Coronary artery (tissue), 2 donors: ENCODE results near the gene PCDHB10.
A peak's percentile ranks its signal among the peaks of the same experiment; 100 is the strongest.
"Not testable (repeated sequence)": the region's sequence is repeated elsewhere in the genome, so short reads cannot be mapped to it uniquely, and the experiment has no call there.

ENCODE experiments used
- DNase-seq: peaks from one replicate; pipeline ENCODE4 v3.0.0-alpha.2; 2017; ENCODE audit warnings: low spot score
- H3K27ac ChIP-seq, 2 donors: fragments of 200-600 bp; sonication (generic); one replicate each; pipeline ENCODE4 v1.5.1; 2016 to 2019
- H3K4me3 ChIP-seq: fragments of 200-600 bp; sonication (generic); 2 replicates; pipeline ENCODE4 v1.5.1; 2016; ENCODE audit warnings: mild to moderate bottlenecking, moderate library complexity
- TF ChIP-seq, protein P1 (sequence below): fragments of 200-600 bp; sonication (generic); IDR thresholded peaks from one replicate; pipeline ENCODE4 v1.5.1; 2019; ENCODE audit warnings: antibody characterized with exemption

Gene PCDHB10

DNA sequence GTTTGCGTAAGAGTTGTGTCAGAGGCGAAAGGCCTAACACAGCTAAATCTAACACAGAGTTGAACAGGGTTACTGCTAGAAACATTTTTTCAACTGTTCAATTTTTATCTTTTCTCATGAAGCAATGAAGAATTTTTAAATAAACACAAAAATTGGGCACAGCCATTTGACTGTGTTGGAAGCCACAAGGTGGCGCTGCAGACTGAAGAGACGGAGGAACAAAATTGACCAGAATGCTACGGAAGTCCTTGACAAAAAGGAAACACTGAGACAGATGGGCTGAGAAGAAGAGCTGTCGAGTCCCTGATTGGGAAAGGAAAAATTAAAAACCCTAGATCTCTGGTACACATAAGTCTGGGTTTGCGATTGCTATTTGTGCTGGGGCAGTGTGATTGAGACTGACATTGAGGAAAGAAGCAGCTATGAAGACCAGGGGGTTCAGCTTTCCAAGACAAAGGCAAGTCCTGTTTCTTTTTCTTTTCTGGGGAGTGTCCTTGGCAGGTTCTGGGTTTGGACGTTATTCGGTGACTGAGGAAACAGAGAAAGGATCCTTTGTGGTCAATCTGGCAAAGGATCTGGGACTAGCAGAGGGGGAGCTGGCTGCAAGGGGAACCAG is 5.1 kb upstream of the PCDHB10 start, which contains the start of gene PCDHB9:
TSS of gene PCDHB9 (plus strand) at position 265 of the 616 bp plus-strand sequence. CDS start at position 423, 158 bp downstream.
- TF ChIP-seq, protein P1, sequence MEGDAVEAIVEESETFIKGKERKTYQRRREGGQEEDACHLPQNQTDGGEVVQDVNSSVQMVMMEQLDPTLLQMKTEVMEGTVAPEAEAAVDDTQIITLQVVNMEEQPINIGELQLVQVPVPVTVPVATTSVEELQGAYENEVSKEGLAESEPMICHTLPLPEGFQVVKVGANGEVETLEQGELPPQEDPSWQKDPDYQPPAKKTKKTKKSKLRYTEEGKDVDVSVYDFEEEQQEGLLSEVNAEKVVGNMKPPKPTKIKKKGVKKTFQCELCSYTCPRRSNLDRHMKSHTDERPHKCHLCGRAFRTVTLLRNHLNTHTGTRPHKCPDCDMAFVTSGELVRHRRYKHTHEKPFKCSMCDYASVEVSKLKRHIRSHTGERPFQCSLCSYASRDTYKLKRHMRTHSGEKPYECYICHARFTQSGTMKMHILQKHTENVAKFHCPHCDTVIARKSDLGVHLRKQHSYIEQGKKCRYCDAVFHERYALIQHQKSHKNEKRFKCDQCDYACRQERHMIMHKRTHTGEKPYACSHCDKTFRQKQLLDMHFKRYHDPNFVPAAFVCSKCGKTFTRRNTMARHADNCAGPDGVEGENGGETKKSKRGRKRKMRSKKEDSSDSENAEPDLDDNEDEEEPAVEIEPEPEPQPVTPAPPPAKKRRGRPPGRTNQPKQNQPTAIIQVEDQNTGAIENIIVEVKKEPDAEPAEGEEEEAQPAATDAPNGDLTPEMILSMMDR, result no peak
- H3K27ac ChIP-seq, result no peak within 1 kb of the TSS
- no peak for DNase-seq
- no peak within 1 kb of the TSS for H3K4me3 ChIP-seq

DNA sequence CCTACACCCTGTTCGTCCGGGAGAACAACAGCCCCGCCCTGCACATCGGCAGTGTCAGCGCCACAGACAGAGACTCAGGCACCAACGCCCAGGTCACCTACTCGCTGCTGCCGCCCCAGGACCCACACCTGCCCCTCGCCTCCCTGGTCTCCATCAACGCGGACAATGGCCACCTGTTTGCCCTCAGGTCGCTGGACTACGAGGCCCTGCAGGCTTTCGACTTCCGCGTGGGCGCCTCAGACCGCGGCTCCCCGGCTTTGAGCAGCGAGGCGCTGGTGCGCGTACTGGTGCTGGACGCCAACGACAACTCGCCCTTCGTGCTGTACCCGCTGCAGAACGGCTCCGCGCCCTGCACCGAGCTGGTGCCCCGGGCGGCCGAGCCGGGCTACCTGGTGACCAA is 3.5 kb upstream of the PCDHB10 start:
- H3K27ac ChIP-seq, DNase-seq: not testable (repeated sequence)
- H3K4me3 ChIP-seq, result peak overlapping the region; percentile 28

DNA sequence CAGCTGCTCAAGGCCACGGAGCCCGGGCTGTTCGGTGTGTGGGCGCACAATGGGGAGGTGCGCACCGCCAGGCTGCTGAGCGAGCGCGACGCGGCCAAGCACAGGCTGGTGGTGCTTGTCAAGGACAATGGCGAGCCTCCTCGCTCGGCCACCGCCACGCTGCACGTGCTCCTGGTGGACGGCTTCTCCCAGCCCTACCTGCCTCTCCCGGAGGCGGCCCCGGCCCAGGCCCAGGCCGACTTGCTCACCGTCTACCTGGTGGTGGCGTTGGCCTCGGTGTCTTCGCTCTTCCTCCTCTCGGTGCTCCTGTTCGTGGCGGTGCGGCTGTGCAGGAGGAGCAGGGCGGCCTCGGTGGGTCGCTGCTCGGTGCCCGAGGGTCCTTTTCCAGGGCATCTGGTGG is 3.0 kb upstream of the PCDHB10 start:
- DNase-seq, H3K27ac ChIP-seq, H3K4me3 ChIP-seq: not testable (repeated sequence)

DNA sequence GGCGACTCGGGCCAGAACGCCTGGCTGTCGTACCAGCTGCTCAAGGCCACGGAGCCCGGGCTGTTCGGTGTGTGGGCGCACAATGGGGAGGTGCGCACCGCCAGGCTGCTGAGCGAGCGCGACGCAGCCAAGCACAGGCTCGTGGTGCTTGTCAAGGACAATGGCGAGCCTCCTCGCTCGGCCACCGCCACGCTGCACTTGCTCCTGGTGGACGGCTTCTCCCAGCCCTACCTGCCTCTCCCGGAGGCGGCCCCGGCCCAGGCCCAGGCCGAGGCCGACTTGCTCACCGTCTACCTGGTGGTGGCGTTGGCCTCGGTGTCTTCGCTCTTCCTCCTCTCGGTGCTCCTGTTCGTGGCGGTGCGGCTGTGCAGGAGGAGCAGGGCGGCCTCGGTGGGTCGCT is 2.2 kb downstream of the PCDHB10 start:
- H3K4me3 ChIP-seq, DNase-seq, H3K27ac ChIP-seq: not testable (repeated sequence)

DNA sequence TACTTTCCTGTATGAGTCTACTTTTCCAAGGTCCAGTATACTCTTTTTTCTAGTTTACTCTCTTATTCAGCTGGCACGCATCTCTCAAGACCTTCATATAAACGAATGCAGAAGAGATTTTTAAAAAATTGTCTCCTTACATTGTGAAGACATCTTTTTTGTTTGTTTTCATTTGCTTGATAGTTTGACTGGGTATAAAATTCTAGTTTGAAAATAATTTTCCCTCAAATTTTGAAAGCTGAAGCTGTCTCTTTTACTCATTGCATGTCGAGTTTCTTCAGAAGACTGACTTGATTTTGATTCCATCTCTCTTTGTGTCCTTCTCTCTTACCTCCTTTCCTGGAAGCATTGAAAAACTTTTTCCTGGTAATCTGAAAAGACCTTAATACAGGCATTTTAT is 4.2 kb downstream of the PCDHB10 start:
- no peak overlapping the region for H3K27ac ChIP-seq
- no peak overlapping the region for H3K4me3 ChIP-seq
- DNase-seq, result no peak
- TF ChIP-seq, protein P1, result no peak

DNA sequence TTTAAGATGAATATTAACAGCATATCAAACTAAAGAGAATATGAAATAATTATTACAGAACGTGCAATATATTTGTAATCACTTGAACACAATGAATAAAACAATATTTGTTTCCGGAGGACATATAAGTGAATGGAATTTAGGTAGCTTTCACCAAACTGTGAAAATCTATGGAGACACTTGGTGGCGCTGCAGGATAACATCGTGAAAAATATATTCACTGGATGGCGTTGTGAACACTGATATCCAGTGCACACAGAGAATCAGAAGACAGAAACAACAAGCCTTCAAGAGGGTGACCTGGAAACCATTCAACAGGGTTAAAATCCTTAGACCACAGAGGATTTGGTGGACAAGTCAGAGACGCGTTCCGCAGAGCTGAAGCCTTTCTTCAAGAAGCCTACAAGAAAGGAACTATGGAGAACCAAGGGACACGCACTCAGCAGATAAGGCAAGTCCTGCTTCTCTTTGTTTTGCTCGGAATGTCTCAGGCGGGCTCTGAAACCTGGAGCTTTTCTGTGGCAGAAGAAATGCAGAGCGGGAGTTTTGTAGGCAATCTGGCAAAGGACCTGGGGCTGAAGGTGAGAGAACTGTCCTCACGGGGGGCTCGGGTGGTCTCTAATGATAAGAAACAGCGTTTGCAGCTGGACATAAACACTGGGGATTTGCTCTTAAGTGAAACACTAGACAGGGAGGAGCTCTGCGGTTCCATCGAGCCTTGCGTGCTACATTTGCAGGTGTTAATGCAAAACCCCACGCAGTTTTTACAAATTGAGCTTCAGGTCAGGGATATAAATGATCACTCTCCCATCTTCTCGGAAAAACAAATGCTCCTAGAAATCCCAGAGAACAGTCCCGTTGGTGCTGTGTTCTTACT is 7.4 kb downstream of the PCDHB10 start, which contains the start of gene PCDHB11:
TSS of gene PCDHB11 (plus strand) at position 269 of the 877 bp plus-strand sequence. CDS start at position 417, 148 bp downstream.
- no peak within 1 kb of the TSS for H3K27ac ChIP-seq
- TF ChIP-seq, protein P1, result no peak
- peak within 1 kb of the TSS; percentile 17 for H3K4me3 ChIP-seq
- no peak for DNase-seq

DNA sequence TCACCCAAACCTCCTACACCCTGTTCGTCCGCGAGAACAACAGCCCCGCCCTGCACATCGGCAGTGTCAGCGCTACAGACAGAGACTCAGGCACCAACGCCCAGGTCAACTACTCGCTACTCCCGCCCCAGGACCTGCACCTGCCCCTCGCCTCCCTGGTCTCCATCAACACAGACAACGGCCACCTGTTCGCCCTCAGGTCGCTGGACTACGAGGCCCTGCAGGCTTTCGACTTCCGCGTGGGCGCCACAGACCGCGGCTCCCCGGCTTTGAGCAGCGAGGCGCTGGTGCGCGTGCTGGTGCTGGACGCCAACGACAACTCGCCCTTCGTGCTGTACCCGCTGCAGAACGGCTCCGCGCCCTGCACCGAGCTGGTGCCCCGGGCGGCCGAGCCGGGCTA is 9.0 kb downstream of the PCDHB10 start:
- peak overlapping the region; percentile 17 for H3K4me3 ChIP-seq
- not testable (repeated sequence) for H3K27ac ChIP-seq, DNase-seq

DNA sequence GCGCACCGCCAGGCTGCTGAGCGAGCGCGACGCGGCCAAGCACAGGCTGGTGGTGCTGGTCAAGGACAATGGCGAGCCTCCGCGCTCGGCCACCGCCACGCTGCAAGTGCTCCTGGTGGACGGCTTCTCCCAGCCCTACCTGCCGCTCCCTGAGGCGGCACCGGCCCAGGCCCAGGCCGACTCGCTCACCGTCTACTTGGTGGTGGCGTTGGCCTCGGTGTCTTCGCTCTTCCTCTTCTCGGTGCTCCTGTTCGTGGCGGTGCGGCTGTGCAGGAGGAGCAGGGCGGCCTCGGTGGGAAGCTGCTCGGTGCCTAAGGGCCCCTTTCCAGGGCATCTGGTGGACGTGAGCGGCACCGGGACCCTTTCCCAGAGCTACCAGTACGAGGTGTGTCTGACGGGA is 9.5 kb downstream of the PCDHB10 start:
- not testable (repeated sequence) for H3K4me3 ChIP-seq, DNase-seq

DNA sequence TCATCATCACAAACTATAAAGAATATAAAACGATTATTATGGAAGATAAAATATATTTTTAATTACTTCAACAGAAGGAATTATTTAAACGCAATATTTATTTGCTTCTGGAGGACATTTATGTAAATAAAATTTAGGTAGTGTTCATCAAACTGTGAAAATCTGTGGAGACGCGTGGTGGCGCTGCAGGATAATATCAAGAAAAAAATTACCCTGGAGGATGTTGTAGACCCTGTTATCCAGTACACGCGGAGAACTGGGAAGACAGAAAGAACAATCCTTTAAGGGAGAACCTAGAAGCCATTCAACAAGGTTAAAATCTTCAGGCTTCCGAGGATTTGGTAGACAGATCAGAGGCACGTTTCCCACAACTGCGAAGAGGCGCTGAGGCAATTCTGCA is 16.3 kb downstream of the PCDHB10 start, which contains the start of gene PCDHB12:
TSS of gene PCDHB12 (plus strand) at position 242 of the 400 bp plus-strand sequence. CDS start 189 bp downstream, outside the sequence.
- DNase-seq, result no peak
- TF ChIP-seq, protein P1, result no peak
- Histone ChIP-seq H3K27ac (no peak within 1 kb of the TSS), H3K4me3 (peak within 1 kb of the TSS; percentile 55)

More for the DNA sequence above, 9.5 kb downstream of the PCDHB10 start:
- not testable (repeated sequence) for H3K27ac ChIP-seq

DNA sequence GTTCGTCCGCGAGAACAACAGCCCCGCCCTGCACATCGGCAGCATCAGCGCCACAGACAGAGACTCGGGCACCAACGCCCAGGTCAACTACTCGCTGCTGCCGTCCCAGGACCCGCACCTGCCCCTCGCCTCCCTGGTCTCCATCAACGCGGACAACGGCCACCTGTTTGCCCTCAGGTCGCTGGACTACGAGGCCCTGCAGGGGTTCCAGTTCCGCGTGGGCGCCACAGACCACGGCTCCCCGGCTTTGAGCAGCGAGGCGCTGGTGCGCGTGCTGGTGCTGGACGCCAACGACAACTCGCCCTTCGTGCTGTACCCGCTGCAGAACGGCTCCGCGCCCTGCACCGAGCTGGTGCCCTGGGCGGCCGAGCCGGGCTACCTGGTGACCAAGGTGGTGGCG is 18.1 kb downstream of the PCDHB10 start:
- not testable (repeated sequence) for H3K27ac ChIP-seq, H3K4me3 ChIP-seq, DNase-seq

DNA sequence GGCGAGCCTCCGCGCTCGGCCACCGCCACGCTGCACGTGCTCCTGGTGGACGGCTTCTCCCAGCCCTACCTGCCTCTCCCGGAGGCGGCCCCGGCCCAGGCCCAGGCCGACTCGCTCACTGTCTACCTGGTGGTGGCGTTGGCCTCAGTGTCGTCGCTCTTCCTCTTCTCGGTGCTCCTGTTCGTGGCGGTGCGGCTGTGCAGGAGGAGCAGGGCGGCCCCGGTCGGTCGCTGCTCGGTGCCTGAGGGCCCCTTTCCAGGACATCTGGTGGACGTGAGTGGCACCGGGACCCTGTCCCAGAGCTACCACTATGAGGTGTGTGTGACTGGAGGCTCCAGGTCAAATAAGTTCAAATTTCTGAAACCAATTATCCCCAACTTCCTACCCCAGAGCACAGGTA is 18.7 kb downstream of the PCDHB10 start:
- not testable (repeated sequence) for H3K27ac ChIP-seq, DNase-seq, H3K4me3 ChIP-seq

DNA sequence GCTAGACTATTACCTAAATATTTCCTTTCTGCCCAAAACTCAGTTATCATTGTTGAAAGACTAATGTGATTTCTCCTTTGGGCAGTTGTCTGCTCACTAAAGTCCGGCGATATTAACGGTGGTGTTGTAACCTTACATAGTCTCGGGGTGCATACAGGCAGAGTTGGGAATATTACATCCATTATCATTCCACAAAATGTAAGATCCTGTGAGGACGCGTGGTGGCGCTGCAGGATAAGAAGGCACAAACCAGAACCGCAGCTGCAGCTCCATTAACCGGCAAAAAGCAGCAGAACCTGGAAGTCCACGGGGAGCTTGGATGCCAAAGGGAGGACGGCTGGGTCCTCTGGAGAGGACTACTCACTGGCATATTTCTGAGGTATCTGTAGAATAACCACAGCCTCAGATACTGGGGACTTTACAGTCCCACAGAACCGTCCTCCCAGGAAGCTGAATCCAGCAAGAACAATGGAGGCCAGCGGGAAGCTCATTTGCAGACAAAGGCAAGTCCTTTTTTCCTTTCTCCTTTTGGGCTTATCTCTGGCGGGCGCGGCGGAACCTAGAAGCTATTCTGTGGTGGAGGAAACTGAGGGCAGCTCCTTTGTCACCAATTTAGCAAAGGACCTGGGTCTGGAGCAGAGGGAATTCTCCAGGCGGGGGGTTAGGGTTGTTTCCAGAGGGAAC is 21.6 kb downstream of the PCDHB10 start, which contains the start of gene PCDHB13:
TSS of gene PCDHB13 (plus strand) at position 264 of the 684 bp plus-strand sequence. CDS start at position 469, 205 bp downstream.
- H3K27ac ChIP-seq, DNase-seq: not testable (repeated sequence)
- peak within 1 kb of the TSS; percentile 44 for H3K4me3 ChIP-seq

DNA sequence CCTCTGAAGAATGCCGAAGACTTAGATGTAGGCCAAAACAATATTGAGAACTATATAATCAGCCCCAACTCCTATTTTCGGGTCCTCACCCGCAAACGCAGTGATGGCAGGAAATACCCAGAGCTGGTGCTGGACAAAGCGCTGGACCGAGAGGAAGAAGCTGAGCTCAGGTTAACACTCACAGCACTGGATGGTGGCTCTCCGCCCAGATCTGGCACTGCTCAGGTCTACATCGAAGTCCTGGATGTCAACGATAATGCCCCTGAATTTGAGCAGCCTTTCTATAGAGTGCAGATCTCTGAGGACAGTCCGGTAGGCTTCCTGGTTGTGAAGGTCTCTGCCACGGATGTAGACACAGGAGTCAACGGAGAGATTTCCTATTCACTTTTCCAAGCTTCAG is 22.4 kb downstream of the PCDHB10 start:
- peak overlapping the region; percentile 8 for H3K4me3 ChIP-seq
- DNase-seq, H3K27ac ChIP-seq: not testable (repeated sequence)
